Endodermal cell (in vitro differentiated cells): ENCODE data around the gene IPCEF1. TPM values are rescaled to one million over a fixed set of nuclear protein-coding genes. Genes with fewer than 3 reads are reported as not detected.
"Not testable (repeated sequence)": the region's sequence is repeated elsewhere in the genome, so short reads cannot be mapped to it uniquely, and the experiment has no call there.

ENCODE experiments used
- DNase-seq: peaks from one replicate; pipeline ENCODE4 v3.0.0-alpha.2; 2017
- H3K27ac ChIP-seq: 2 replicates; pipeline ENCODE4 v1.5.1; 2013; ENCODE audit warnings: mild to moderate bottlenecking, low read depth, low read length, moderate library complexity
- H3K27me3 ChIP-seq: 2 replicates; pipeline ENCODE4 v1.6.1; 2013; ENCODE audit warnings: mild to moderate bottlenecking, low read length, moderate library complexity; ENCODE audit not compliant: insufficient read depth, control insufficient read depth, poor library complexity, severe bottlenecking
- H3K36me3 ChIP-seq: 2 replicates; pipeline ENCODE4 v1.7.0; 2013; ENCODE audit warnings: mild to moderate bottlenecking, low read length, moderate library complexity; ENCODE audit not compliant: control insufficient read depth, insufficient read depth
- H3K4me1 ChIP-seq: one replicate; pipeline ENCODE4 v1.7.0; 2013; ENCODE audit warnings: low read length; ENCODE audit not compliant: control insufficient read depth, insufficient read depth
- H3K4me3 ChIP-seq: 2 replicates; pipeline ENCODE4 v1.5.1; 2013; ENCODE audit warnings: mild to moderate bottlenecking, low read length, moderate library complexity
- H3K9ac ChIP-seq: 2 replicates; pipeline ENCODE4 v1.6.1; 2013; ENCODE audit warnings: mild to moderate bottlenecking, low read length, moderate library complexity; ENCODE audit not compliant: poor library complexity, severe bottlenecking; ENCODE audit errors: extremely low read depth
- H3K9me3 ChIP-seq: 2 replicates; pipeline ENCODE4 v1.6.1; 2013; ENCODE audit warnings: mild to moderate bottlenecking, low read length, moderate library complexity; ENCODE audit not compliant: control insufficient read depth
- H3K27ac Mint-ChIP-seq: 2 replicates; pipeline ENCODE4 v1.8.0; 2020; ENCODE audit warnings: mixed read lengths
- H3K27me3 Mint-ChIP-seq: 2 replicates; pipeline ENCODE4 v1.8.0; 2021; ENCODE audit warnings: mild to moderate bottlenecking, mixed read lengths; ENCODE audit not compliant: insufficient read depth
- H3K36me3 Mint-ChIP-seq: 2 replicates; pipeline ENCODE4 v1.8.0; 2020; ENCODE audit warnings: low read depth, mixed read lengths
- H3K4me1 Mint-ChIP-seq: 2 replicates; pipeline ENCODE4 v1.8.0; 2020; ENCODE audit warnings: mixed read lengths
- H3K4me3 Mint-ChIP-seq: 2 replicates; pipeline ENCODE4 v1.8.0; 2020; ENCODE audit warnings: mild to moderate bottlenecking, moderate library complexity, mixed read lengths
- H3K9me3 Mint-ChIP-seq: 2 replicates; pipeline ENCODE4 v1.8.0; 2020; ENCODE audit warnings: mild to moderate bottlenecking, mixed read lengths
- CTCF ChIP-seq: fragments of 200-600 bp; sonication (generic); conservative IDR thresholded peaks from 2 replicates; pipeline ENCODE4 v1.5.0; 2021; ENCODE audit warnings: antibody characterized with exemption, mild to moderate bottlenecking
- WGBS, 2 experiments: methylation state at CpG; one replicate each; pipeline versions ENCODE4 v1.1.5 to v1.1.7; 2013; ENCODE audit warnings: missing lambda C conversion rate in 2 of 2, mixed read lengths in 1 of 2; ENCODE audit not compliant: insufficient coverage in 1 of 2, insufficient read length in 1 of 2; 5-methylcytosine and 5-hydroxymethylcytosine counted together
- total RNA-seq, 2 donors: library from RNA; stranded (reverse); fragmentation: NEBNext Ultra II Directional in 1 of 2; extraction: Animal tissue kit (Norgen Biotek cat#: 25700) in 1 of 2; gene quantifications; 2 replicates in 1 of 2; 3 replicates in 1 of 2; pipeline ENCODE4 v1.2.1, GENCODE V29; 2021

IPCEF1 gene
- total RNA-seq, 2 donors from 2014 or later: 2.2 to 2.8 TPM

- no peaks in the 10 kb centered on the region for H3K36me3 ChIP-seq
- H3K27ac Mint-ChIP-seq: no peak overlapping the region
- H3K9me3 ChIP-seq: no peaks in the 10 kb centered on the region
- no peak overlapping the region for H3K9ac ChIP-seq
- no peak for TF ChIP-seq CTCF
- H3K9me3 Mint-ChIP-seq: no peaks in the 10 kb centered on the region
- no peak for DNase-seq
- H3K36me3 Mint-ChIP-seq: no peaks in the 10 kb centered on the region
- 83 to 95% methylated on average over 1 of the region's 2 CpGs for WGBS, 2 experiments
- H3K27me3 Mint-ChIP-seq: no peaks in the 10 kb centered on the region
- H3K4me3 Mint-ChIP-seq: no peak overlapping the region
- no peak overlapping the region for H3K27ac ChIP-seq
- peaks cover 3% of the 10 kb centered on the region for H3K4me1 Mint-ChIP-seq
- no peaks in the 10 kb centered on the region for H3K27me3 ChIP-seq
- H3K4me1 ChIP-seq: no peaks in the 10 kb centered on the region
- H3K4me3 ChIP-seq: no peak overlapping the region
These were observed 150.5 kb downstream of the IPCEF1 start for GRCh38 chr6:154206141-154206540.

GRCh38 chr6:154202958-154203357, 153.6 kb downstream of the IPCEF1 start:
- H3K27ac ChIP-seq: no peak overlapping the region
- H3K4me1 ChIP-seq: no peaks in the 10 kb centered on the region
- DNase-seq: no peak
- H3K9me3 ChIP-seq: no peaks in the 10 kb centered on the region
- Mint-ChIP-seq H3K4me3 (no peak overlapping the region), H3K4me1 (peaks cover 8% of the 10 kb centered on the region), H3K27me3 (no peaks in the 10 kb centered on the region), H3K9me3 (no peaks in the 10 kb centered on the region), H3K36me3 (no peaks in the 10 kb centered on the region), H3K27ac (no peak overlapping the region)
- no peak overlapping the region for H3K4me3 ChIP-seq
- no peaks in the 10 kb centered on the region for H3K27me3 ChIP-seq
- 89 to 97% methylated on average over 3 to 6 of the region's 6 CpGs for WGBS, 2 experiments
- no peak for TF ChIP-seq CTCF
- no peak overlapping the region for H3K9ac ChIP-seq
- H3K36me3 ChIP-seq: no peaks in the 10 kb centered on the region

GRCh38 chr6:154202339-154202738, 154.3 kb downstream of the IPCEF1 start:
- no peaks in the 10 kb centered on the region for H3K27me3 Mint-ChIP-seq
- peaks cover 10% of the 10 kb centered on the region for H3K4me1 Mint-ChIP-seq
- DNase-seq: no peak
- TF ChIP-seq CTCF: no peak
- H3K4me3 Mint-ChIP-seq: no peak overlapping the region
- Histone ChIP-seq H3K9ac (no peak overlapping the region), H3K27me3 (no peaks in the 10 kb centered on the region), H3K27ac (no peak overlapping the region), H3K9me3 (no peaks in the 10 kb centered on the region), H3K36me3 (no peaks in the 10 kb centered on the region), H3K4me3 (no peak overlapping the region), H3K4me1 (no peaks in the 10 kb centered on the region)
- WGBS, 2 experiments: 88 to 93% methylated on average over 3 of the region's 3 CpGs
- no peaks in the 10 kb centered on the region for H3K36me3 Mint-ChIP-seq
- H3K27ac Mint-ChIP-seq: no peak overlapping the region
- no peaks in the 10 kb centered on the region for H3K9me3 Mint-ChIP-seq

GRCh38 chr6:154201688-154202087, 154.9 kb downstream of the IPCEF1 start:
- WGBS, 2 experiments: 87 to 90% methylated on average over 4 of the region's 4 CpGs
- H3K27me3 Mint-ChIP-seq, H3K27ac ChIP-seq, H3K4me1 ChIP-seq, H3K4me3 ChIP-seq, H3K36me3 Mint-ChIP-seq, H3K27ac Mint-ChIP-seq, DNase-seq, H3K27me3 ChIP-seq, H3K9ac ChIP-seq, H3K36me3 ChIP-seq, H3K9me3 Mint-ChIP-seq, H3K4me3 Mint-ChIP-seq, H3K9me3 ChIP-seq: not testable (repeated sequence)
- peaks cover 10% of the 10 kb centered on the region for H3K4me1 Mint-ChIP-seq
